H1 (cell line): ENCODE results near the gene MC4R.

ENCODE experiments used
- ASH2L ChIP-seq: fragments of 200-600, 300-600 bp; sonication (generic); IDR thresholded peaks from one replicate; pipeline ENCODE4 v1.7.1; 2017; ENCODE audit warnings: low read length
- CTCF ChIP-seq, 3 experiments: IDR thresholded peaks; 1 replicate in 2 of 3; 2 replicates in 1 of 3; pipeline versions ENCODE4 v1.5.1 to v1.6.1; 2011; ENCODE audit warnings: low read length in 3 of 3, mild to moderate bottlenecking in 3 of 3, inconsistent platforms in 2 of 3, low read depth in 1 of 3, moderate library complexity in 1 of 3; ENCODE audit not compliant: insufficient read depth in 1 of 3; ENCODE audit errors: control extremely low read depth in 1 of 3
- GTF2F1 ChIP-seq: IDR thresholded peaks from 2 replicates; pipeline ENCODE4 v1.6.1; 2012; ENCODE audit warnings: low read depth, low read length, improper control_type of control experiment, borderline replicate concordance
- POLR2A ChIP-seq, 2 experiments: IDR thresholded peaks; 1 replicate in 1 of 2; 2 replicates in 1 of 2; pipeline ENCODE4 v1.6.1; 2011; ENCODE audit warnings: low read depth in 2 of 2, low read length in 2 of 2, mild to moderate bottlenecking in 2 of 2; ENCODE audit errors: control extremely low read depth in 1 of 2
- POLR2AphosphoS5 ChIP-seq: IDR thresholded peaks from 2 replicates; pipeline ENCODE4 v1.6.1; 2011; ENCODE audit warnings: low read depth, low read length

- TF ChIP-seq CTCF (IDR thresholded peaks at IDR 0.05; ENCODE audit: control extremely low read depth in 1 of 3, insufficient read depth in 1 of 3, low read depth in 1 of 3, low read length in 3 of 3) (no peak), GTF2F1 (no peak), POLR2A (IDR thresholded peaks at IDR 0.05; ENCODE audit: control extremely low read depth in 1 of 2, low read depth in 2 of 2, low read length in 2 of 2) (no peak), POLR2AphosphoS5 (no peak), ASH2L (no peak)
Observed at GRCh38 chr18:60417946-60418345, 45.4 kb upstream of the MC4R start.
